GM19324 (cell line): Measurements from ENCODE around the gene DEUP1.
"Not testable (repeated sequence)": the region's sequence is repeated elsewhere in the genome, so short reads cannot be mapped to it uniquely, and the experiment has no call there.

ENCODE experiments used
- ATAC-seq: cut with Tn5 transposase; IDR thresholded peaks from one replicate; pipeline ENCODE4 v1.9.1; 2021; ENCODE audit warnings: mild to moderate bottlenecking, moderate library complexity; ENCODE audit not compliant: unreplicated experiment, low FRiP score

DEUP1 gene

GRCh38 chr11:93350835-93351234 is 20.3 kb downstream of the DEUP1 start:
- no peak for ATAC-seq

DNA sequence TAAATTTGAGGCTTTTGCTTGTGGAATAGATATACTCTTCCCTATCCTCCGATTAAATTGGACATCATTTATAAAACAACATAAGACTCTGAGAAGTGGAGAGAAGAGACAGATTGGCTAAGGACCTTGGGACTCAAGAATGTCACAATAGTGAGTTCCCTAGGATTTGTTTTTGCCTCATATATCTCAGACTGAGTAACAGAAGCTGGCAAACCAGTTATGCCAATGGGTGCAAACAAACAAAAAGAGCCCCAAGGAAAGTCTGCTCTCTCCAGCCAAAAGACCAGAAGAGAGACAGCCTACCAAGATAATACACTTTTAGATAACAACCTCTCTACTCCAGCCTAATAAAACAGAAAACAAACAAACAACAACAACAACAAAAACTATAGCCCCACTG is 28.9 kb downstream of the DEUP1 start:
- ATAC-seq = no peak

DNA sequence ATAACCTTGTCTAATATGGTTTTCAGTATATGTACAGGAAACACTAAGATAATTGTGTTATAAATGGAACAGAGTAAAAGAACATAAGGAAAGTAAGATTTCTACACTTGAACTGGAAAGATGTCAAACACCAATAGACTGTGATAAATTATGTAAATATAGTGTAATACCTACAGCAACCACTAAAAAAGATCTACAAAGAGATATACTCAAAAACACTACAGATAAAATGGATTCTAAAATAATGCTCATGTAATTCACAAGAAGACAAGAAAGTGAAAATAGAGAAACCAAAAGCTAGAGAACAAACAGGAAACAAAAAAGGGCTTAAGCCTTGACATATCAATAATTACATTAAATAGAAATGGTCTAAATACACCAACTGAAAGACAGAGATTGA is 30.9 kb downstream of the DEUP1 start:
- ATAC-seq = no peak

DNA sequence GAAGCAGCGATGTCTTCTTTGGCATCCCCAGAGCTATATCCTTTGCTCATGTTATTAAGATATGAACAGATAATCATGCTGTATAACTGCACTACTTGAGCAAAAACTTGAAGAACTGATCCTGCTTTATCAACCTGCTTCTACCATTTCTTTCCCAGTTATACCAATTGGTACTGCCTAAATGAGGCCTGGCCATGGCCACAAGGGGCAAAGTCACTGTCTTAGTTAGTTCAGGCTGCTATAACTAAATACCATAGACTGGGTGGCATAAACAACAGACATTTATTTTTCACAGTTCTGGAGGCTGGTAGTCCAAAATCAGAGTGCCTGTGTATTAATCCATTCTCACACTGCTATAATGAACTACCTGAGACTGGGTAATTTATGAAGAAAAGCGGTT is 37.5 kb downstream of the DEUP1 start:
- no peak for ATAC-seq

DNA sequence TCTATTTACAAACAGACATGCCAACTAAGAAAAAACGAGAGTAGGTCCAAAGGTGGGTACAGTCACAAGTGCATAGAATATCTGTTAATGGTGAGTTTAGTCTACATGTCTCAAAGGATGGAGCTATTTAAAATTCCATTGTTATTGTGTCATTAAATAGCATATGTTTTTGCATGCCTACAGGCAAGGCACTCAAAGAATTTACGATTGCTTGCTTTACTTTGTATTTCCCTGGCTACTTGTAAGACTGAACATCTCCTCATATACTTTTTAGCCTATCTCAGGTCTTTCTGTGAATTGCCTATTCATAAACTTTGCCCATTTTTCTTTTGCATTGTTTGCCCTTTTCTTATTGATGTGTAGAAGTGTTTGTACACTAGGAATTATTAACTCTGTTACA is 39.7 kb downstream of the DEUP1 start:
- no peak for ATAC-seq

GRCh38 chr11:93389737-93390136 is 59.2 kb downstream of the DEUP1 start:
- no peak for ATAC-seq

GRCh38 chr11:93392867-93393266 is 62.3 kb downstream of the DEUP1 start:
- no peak for ATAC-seq

GRCh38 chr11:93393386-93393785 is 62.8 kb downstream of the DEUP1 start:
- ATAC-seq = no peak

DNA sequence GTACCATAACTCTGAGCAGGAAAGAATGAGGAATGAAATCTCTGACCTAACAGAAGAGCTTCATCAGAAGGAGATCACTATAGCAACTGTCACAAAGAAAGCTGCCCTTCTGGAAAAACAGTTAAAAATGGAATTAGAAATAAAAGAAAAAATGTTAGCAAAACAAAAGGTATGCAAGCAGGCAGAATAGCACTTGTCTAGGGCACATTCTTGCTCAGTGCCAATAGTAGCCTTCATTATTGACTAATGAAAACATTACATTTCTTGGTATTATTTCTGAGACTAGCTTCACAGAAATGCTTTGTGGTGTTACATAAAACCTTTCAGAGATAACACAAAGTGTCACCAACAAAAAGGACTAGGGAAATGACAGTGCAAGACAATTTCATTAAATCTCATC is 63.9 kb downstream of the DEUP1 start:
- ATAC-seq = no peak

DNA sequence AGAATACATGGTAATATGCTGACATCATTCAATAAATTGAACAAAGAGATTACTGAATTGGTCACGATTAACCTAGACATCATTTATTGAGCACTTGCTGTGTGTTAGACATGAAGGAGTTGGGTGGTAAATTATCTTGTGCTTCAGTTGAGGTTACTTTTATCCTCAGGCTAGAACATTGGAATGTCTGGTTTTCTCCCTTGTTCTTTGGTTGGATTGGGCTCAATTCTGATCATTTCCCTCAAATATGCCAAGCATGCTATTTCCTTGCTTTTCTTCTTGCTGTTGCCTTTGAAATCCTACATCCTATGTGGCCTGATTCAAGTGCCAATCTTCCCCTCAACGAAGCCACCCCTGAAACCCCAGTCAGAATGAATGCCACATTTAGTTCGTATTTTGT is 65.8 kb downstream of the DEUP1 start:
- no peak for ATAC-seq

GRCh38 chr11:93403930-93404329 is 73.4 kb downstream of the DEUP1 start:
- ATAC-seq = no peak

GRCh38 chr11:93407777-93408401 is 77.3 kb downstream of the DEUP1 start:
- no peak for ATAC-seq

- no peak for ATAC-seq
Measured at GRCh38 chr11:93410441-93410840, 79.9 kb downstream of the DEUP1 start.

- ATAC-seq = no peak
Measured at GRCh38 chr11:93411705-93412104, 81.2 kb downstream of the DEUP1 start.

DNA sequence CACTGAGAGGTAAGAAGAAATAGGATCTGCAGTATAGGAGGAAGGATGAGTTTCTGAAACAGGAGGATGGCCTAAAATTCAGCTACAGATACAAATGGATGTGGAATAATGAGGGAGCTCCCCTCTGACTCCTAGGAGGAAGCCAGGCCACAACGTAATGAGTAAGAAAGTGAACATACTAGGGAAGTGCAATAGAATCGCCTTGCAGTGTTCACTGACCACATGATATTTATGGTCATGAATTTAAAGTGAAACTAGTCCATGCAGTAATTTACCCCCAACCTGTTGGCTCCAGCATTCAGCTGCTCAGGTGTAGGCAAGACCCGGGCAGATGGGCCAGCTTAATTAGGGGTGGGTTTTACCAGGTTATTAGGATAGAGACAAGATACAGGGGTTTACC is 101.7 kb downstream of the DEUP1 start:
- ATAC-seq = no peak

DNA sequence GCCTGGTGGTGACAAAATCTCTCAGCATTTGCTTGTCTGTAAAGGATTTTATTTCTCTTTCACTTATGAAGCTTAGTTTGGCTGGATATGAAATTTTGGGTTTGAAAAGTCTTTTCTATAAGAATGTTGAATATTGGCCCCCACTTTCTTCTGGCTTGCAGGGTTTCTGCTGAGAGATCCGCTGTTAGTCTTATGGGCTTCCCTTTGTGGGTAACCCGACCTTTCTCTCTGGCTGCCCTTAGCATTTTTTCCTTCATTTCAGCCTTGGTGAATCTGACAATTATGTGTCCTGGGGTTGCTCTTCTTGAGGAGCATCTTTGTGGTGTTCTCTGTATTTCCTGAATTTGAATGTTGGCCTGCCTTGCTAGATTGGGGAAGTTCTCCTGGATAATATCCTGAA is 112.7 kb downstream of the DEUP1 start:
- not testable (repeated sequence) for ATAC-seq

DNA sequence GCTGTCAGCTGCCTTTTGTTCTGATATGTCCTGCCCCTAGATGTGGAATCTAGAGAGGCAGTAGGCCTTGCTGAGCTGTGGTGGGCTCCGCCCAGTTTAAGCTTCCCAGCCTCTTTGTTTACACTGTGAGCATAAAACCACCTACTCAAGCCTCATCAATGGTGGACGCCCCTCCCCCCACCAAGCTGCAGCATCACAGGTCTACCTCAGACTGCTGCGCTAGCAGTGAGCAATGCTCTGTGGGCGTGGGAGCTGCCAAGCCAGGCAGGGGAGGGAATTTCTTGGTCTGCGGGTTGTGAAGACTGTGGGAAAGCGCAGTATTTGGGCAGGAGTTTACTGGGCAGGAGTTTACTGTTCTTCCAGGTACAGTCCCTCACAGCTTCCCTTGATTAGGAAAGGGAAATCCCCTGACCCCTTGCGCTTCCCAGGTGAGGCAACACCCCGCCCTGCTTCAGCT is 114.1 kb downstream of the DEUP1 start:
- ATAC-seq = no peak

DNA sequence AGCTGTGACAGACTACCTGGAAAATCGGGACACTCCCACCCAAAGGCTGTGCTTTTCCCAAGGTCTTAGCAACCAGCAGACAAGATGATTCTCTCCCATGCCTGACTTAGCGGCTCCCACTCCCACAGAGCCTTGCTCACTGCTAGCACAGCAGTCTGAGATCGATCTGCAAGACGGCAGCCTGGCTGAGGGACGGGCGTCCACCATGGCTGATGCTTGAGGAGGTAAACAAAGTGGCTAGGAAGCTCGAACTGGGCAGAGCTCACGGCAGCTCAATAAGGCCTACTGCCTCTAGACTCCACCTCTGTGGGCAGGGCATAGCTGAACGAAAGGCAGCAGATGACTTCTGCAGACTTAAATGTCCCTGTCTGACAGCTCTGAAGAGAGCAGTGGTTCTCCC is 127.7 kb downstream of the DEUP1 start:
- ATAC-seq = no peak

- not testable (repeated sequence) for ATAC-seq
Measured at GRCh38 chr11:93463666-93464065, 133.1 kb downstream of the DEUP1 start.

DNA sequence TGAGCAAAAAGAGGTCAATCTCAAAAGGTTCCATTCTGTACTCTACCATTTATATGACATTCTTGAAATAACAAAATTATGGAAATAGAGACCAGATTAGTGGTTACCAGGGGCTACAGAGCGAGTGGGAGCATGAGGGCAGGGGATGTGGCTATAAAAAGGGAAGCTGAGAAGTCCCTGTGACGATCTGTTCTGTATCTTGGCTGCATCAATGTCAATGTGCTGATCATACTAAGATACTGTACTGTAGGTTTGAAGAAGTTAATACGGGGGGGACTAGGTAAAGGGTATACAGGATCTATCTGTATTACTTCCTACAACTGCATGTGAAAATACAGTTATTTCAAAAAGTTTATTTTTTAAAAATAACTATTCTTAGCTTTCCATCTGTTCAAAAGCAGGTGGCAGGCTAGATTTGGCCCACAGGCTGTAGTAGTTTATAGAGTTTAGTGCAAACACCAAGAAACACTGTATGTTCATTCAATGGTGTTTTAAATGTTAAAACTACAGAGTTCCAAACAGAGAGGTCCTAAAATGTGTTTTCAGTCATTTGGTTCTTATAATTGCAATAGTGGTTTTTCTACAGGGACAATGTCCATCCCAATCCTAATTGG is 134.5 kb downstream of the DEUP1 start:
- no peak for ATAC-seq

DNA sequence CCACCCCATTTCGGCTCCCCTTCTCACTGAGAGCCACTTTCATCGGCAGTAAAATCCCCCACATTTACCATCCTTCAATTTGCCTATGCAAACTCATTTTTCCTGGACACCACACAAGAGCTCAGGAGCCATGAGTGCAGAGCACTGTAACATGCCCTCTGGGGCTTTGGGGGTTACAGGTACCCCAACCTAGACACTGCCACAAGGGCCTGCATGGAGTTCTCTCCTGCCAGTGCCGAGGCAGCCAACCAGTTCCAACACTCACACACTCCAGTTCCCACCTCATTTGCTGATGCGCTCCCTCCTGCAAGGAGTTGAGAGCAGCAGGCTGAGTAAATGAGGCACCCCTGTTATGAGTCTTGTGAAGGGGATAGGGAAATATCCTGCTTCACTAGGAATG is 136.5 kb downstream of the DEUP1 start:
- ATAC-seq = no peak

- no peak for ATAC-seq
Measured at GRCh38 chr11:93468290-93468689, 137.7 kb downstream of the DEUP1 start.

- no peak for ATAC-seq
Measured at GRCh38 chr11:93474123-93474522, 143.6 kb downstream of the DEUP1 start.
